Endothelial cell (in vitro differentiated cells): ENCODE results near the gene SVOP. TPM values are rescaled to one million over a fixed set of nuclear protein-coding genes. Genes with fewer than 3 reads are reported as not detected.

Experiments used
- DNase-seq: peaks from one replicate; pipeline ENCODE4 v3.0.0; 2021; ENCODE audit warnings: low spot score
- H3K27ac Mint-ChIP-seq: one replicate; pipeline ENCODE4 v1.8.0; 2021; ENCODE audit warnings: mixed read lengths, inconsistent platforms; ENCODE audit not compliant: unreplicated experiment
- H3K27me3 Mint-ChIP-seq: one replicate; pipeline ENCODE4 v1.8.0; 2021; ENCODE audit warnings: mild to moderate bottlenecking, moderate library complexity, mixed read lengths, inconsistent platforms; ENCODE audit not compliant: unreplicated experiment
- H3K36me3 Mint-ChIP-seq: one replicate; pipeline ENCODE4 v1.8.0; 2021; ENCODE audit warnings: mild to moderate bottlenecking, low read depth, mixed read lengths, inconsistent platforms; ENCODE audit not compliant: unreplicated experiment
- H3K4me1 Mint-ChIP-seq: one replicate; pipeline ENCODE4 v1.8.0; 2021; ENCODE audit warnings: mild to moderate bottlenecking, mixed read lengths, inconsistent platforms; ENCODE audit not compliant: unreplicated experiment
- H3K4me3 Mint-ChIP-seq: one replicate; pipeline ENCODE4 v1.8.0; 2021; ENCODE audit warnings: mild to moderate bottlenecking, mixed read lengths, inconsistent platforms; ENCODE audit not compliant: unreplicated experiment
- H3K9me3 Mint-ChIP-seq: one replicate; pipeline ENCODE4 v1.8.0; 2021; ENCODE audit warnings: mixed read lengths, inconsistent platforms; ENCODE audit not compliant: unreplicated experiment
- CTCF ChIP-seq: fragments of 200-600 bp; sonication (generic); IDR thresholded peaks from one replicate; pipeline ENCODE4 v1.5.0; 2021; ENCODE audit warnings: antibody characterized with exemption; ENCODE audit not compliant: unreplicated experiment
- total RNA-seq: library from RNA; stranded (reverse); fragmentation: NEBNext Ultra II Directional; extraction: Animal tissue kit (Norgen Biotek cat#: 25700); gene quantifications from one replicate; pipeline ENCODE4 v1.2.1, GENCODE V29; 2021; ENCODE audit not compliant: unreplicated experiment

The SVOP gene
- total RNA-seq, 1 donor from 2014 or later: 0.15 TPM

GRCh38 chr12:108905725-108906124, 115.1 kb downstream of the SVOP start:
- Mint-ChIP-seq H3K4me1 (peaks cover 9% of the 10 kb centered on the region), H3K27ac (no peak overlapping the region), H3K4me3 (no peak overlapping the region), H3K27me3 (peaks cover 2% of the 10 kb centered on the region), H3K9me3 (no peaks in the 10 kb centered on the region), H3K36me3 (no peaks in the 10 kb centered on the region)
- DNase-seq: no peak
- TF ChIP-seq CTCF: no peak

GRCh38 chr12:108899145-108899544, 121.7 kb downstream of the SVOP start:
- Mint-ChIP-seq H3K27ac (no peak overlapping the region), H3K4me3 (no peak overlapping the region), H3K4me1 (peaks cover 18% of the 10 kb centered on the region), H3K36me3 (no peaks in the 10 kb centered on the region), H3K27me3 (peaks cover 2% of the 10 kb centered on the region), H3K9me3 (no peaks in the 10 kb centered on the region)
- DNase-seq: no peak
- no peak for TF ChIP-seq CTCF

GRCh38 chr12:108896817-108897216, 124.1 kb downstream of the SVOP start:
- no peaks in the 10 kb centered on the region for H3K9me3 Mint-ChIP-seq
- DNase-seq: no peak
- H3K27me3 Mint-ChIP-seq: peaks cover 4% of the 10 kb centered on the region
- TF ChIP-seq CTCF: no peak
- no peaks in the 10 kb centered on the region for H3K36me3 Mint-ChIP-seq
- peaks cover 20% of the 10 kb centered on the region for H3K4me1 Mint-ChIP-seq
- no peak overlapping the region for H3K27ac Mint-ChIP-seq
- no peak overlapping the region for H3K4me3 Mint-ChIP-seq

GRCh38 chr12:108896336-108896735, 124.5 kb downstream of the SVOP start:
- Mint-ChIP-seq H3K4me1 (peaks cover 20% of the 10 kb centered on the region), H3K27me3 (peaks cover 4% of the 10 kb centered on the region), H3K27ac (peak overlapping the region; percentile 26), H3K9me3 (no peaks in the 10 kb centered on the region), H3K36me3 (no peaks in the 10 kb centered on the region), H3K4me3 (no peak overlapping the region)
- TF ChIP-seq CTCF: no peak
- no peak for DNase-seq

- Mint-ChIP-seq H3K27me3 (peaks cover 4% of the 10 kb centered on the region), H3K4me3 (peak overlapping the region; percentile 3), H3K9me3 (no peaks in the 10 kb centered on the region), H3K36me3 (no peaks in the 10 kb centered on the region), H3K27ac (no peak overlapping the region), H3K4me1 (peaks cover 20% of the 10 kb centered on the region)
- no peak for TF ChIP-seq CTCF
- no peak for DNase-seq
These were observed 125.6 kb downstream of the SVOP start for GRCh38 chr12:108895220-108895802.
